GM21825 (cell line): ENCODE data around the gene ZNF804A.
"Not testable (repeated sequence)": the region's sequence is repeated elsewhere in the genome, so short reads cannot be mapped to it uniquely, and the experiment has no call there.

ENCODE experiments used
- ATAC-seq: cut with Tn5 transposase; IDR thresholded peaks from one replicate; pipeline ENCODE4 v1.9.1; 2021; ENCODE audit warnings: mild to moderate bottlenecking, moderate library complexity; ENCODE audit not compliant: unreplicated experiment

Gene ZNF804A

GRCh38 chr2:184799379-184799778 is 201.1 kb downstream of the ZNF804A start:
- ATAC-seq = no peak

GRCh38 chr2:184814421-184814820 is 216.1 kb downstream of the ZNF804A start:
- ATAC-seq = no peak

GRCh38 chr2:184815824-184816223 is 217.5 kb downstream of the ZNF804A start:
- no peak for ATAC-seq

GRCh38 chr2:184824597-184824996 is 226.3 kb downstream of the ZNF804A start:
- ATAC-seq = no peak

- no peak for ATAC-seq
These were observed 232.2 kb downstream of the ZNF804A start for GRCh38 chr2:184830531-184830930.

GRCh38 chr2:184834699-184835397 is 236.5 kb downstream of the ZNF804A start:
- ATAC-seq = no peak

- ATAC-seq = no peak
These were observed 237.0 kb downstream of the ZNF804A start for GRCh38 chr2:184835398-184835715.

- ATAC-seq = no peak
These were observed 249.0 kb downstream of the ZNF804A start for GRCh38 chr2:184847331-184847730.

- ATAC-seq = no peak
These were observed 251.2 kb downstream of the ZNF804A start for GRCh38 chr2:184849516-184849915.

GRCh38 chr2:184851576-184851975 is 253.2 kb downstream of the ZNF804A start:
- ATAC-seq = no peak

GRCh38 chr2:184859187-184859586 is 260.9 kb downstream of the ZNF804A start:
- ATAC-seq = no peak

- no peak for ATAC-seq
These were observed 262.4 kb downstream of the ZNF804A start for GRCh38 chr2:184860744-184861143.

GRCh38 chr2:184875212-184875611 is 276.9 kb downstream of the ZNF804A start:
- no peak for ATAC-seq

- ATAC-seq = no peak
These were observed 277.6 kb downstream of the ZNF804A start for GRCh38 chr2:184875911-184876310.

GRCh38 chr2:184877909-184878308 is 279.6 kb downstream of the ZNF804A start:
- ATAC-seq = no peak

GRCh38 chr2:184879671-184880070 is 281.3 kb downstream of the ZNF804A start:
- ATAC-seq = no peak

GRCh38 chr2:184886585-184886984 is 288.3 kb downstream of the ZNF804A start:
- not testable (repeated sequence) for ATAC-seq

GRCh38 chr2:184890311-184890710 is 292.0 kb downstream of the ZNF804A start:
- ATAC-seq = no peak

- ATAC-seq = no peak
These were observed 306.7 kb downstream of the ZNF804A start for GRCh38 chr2:184904991-184905390.

GRCh38 chr2:184906160-184906559 is 307.8 kb downstream of the ZNF804A start:
- ATAC-seq = no peak

- ATAC-seq = no peak
These were observed 308.4 kb downstream of the ZNF804A start for GRCh38 chr2:184906709-184907108.

- no peak for ATAC-seq
These were observed 310.6 kb downstream of the ZNF804A start for GRCh38 chr2:184908966-184909365.

GRCh38 chr2:184920451-184920965 is 322.2 kb downstream of the ZNF804A start:
- no peak for ATAC-seq
